ENCODE results near the gene VMA21.

VMA21 gene

GRCh38 chrX:151396825-151397740, at the start of gene VMA21:
Gene VMA21 (plus strand): TSS chrX:151397206. CDS start chrX:151397309, 103 bp downstream.
- H3K9me3 ChIP-seq (ENCODE audit: insufficient read depth, low read length), result no peaks in the 10 kb centered on the region
- peak within 1 kb of the TSS; percentile 96 for H3K4me3 ChIP-seq (ENCODE audit: insufficient read depth, low read length, poor library complexity, severe bottlenecking)
- H3K27me3 ChIP-seq (ENCODE audit: low read length), result no peaks in the 10 kb centered on the region
- peak within 1 kb of the TSS; percentile 73 for H2AFZ ChIP-seq (ENCODE audit: low read depth, low read length, severe bottlenecking)
- H4K20me1 ChIP-seq (ENCODE audit: low read depth, low read length), result peaks cover 22% of the 10 kb centered on the region; the same call in 1 of the 2 replicates
- H3K9me2 ChIP-seq (replicated peaks; ENCODE audit: insufficient read depth, low read length), result no peaks in the 10 kb centered on the region
- H3F3A ChIP-seq (ENCODE audit: insufficient read depth), result peaks cover 11% of the 10 kb centered on the region
- TF ChIP-seq CTCF (IDR thresholded peaks at IDR 0.05; ENCODE audit: insufficient read depth, low read length, poor library complexity, severe bottlenecking) (no peak), EZH2phosphoT487 (conservative IDR thresholded peaks at IDR 0.05; ENCODE audit: low read length) (no peak)
- peaks cover 50% of the 10 kb centered on the region for H3K79me2 ChIP-seq (ENCODE audit: insufficient read depth, low read length)
- H3K4me2 ChIP-seq (ENCODE audit: low read depth, low read length, poor library complexity, severe bottlenecking), result peak within 1 kb of the TSS; percentile 82
- H3K27ac ChIP-seq (ENCODE audit: low read depth, low read length), result peak within 1 kb of the TSS; percentile 91
- no peaks in the 10 kb centered on the region for H3K36me3 ChIP-seq (ENCODE audit: low read length)
- H3K9ac ChIP-seq (ENCODE audit: low read length), result peak within 1 kb of the TSS; percentile 93

DNA sequence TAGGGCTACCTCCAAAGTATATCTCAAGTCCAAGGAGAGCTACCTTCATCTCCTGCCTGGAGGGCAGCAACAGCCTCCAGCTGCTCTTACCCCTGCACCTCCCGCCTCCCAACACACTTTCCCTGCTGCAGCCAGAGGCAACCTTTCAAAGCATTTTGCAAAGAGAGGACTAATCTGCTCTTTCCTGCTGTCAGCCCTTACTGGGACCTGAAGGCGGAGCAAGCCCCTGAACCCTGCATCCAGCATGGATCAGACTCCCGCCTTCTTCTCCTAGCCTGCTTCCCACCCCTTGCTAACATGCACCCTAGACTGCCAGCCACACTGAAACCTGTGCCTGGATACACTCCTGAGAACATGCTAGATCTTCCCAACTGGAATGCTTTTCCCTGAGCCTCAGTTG, 37.7 kb upstream of the VMA21 start:
- no peaks in the 10 kb centered on the region for H3K36me3 ChIP-seq (ENCODE audit: low read length)
- TF ChIP-seq EZH2phosphoT487 (conservative IDR thresholded peaks at IDR 0.05; ENCODE audit: low read length), result no peak
- no peak for TF ChIP-seq CTCF (IDR thresholded peaks at IDR 0.05; ENCODE audit: insufficient read depth, low read length, poor library complexity, severe bottlenecking)
- no peaks in the 10 kb centered on the region for H3F3A ChIP-seq (ENCODE audit: insufficient read depth)
- H3K79me2 ChIP-seq (ENCODE audit: insufficient read depth, low read length), result no peaks in the 10 kb centered on the region
- H3K9me3 ChIP-seq (ENCODE audit: insufficient read depth, low read length), result no peaks in the 10 kb centered on the region
- no peak overlapping the region for H3K4me3 ChIP-seq (ENCODE audit: insufficient read depth, low read length, poor library complexity, severe bottlenecking)
- no peaks in the 10 kb centered on the region for H3K9me2 ChIP-seq (replicated peaks; ENCODE audit: insufficient read depth, low read length)
- no peaks in the 10 kb centered on the region for H3K27me3 ChIP-seq (ENCODE audit: low read length)
- no peaks in the 10 kb centered on the region for H4K20me1 ChIP-seq (ENCODE audit: low read depth, low read length)
- no peak overlapping the region for H3K4me2 ChIP-seq (ENCODE audit: low read depth, low read length, poor library complexity, severe bottlenecking)
- no peak overlapping the region for H2AFZ ChIP-seq (ENCODE audit: low read depth, low read length, severe bottlenecking)
- no peak overlapping the region for H3K9ac ChIP-seq (ENCODE audit: low read length)
- no peak overlapping the region for H3K27ac ChIP-seq (ENCODE audit: low read depth, low read length)

GRCh38 chrX:151359931-151360871, 36.8 kb upstream of the VMA21 start:
- no peaks in the 10 kb centered on the region for H3K36me3 ChIP-seq (ENCODE audit: low read length)

More at GRCh38 chrX:151359931-151360871, 36.8 kb upstream of the VMA21 start:
- Histone ChIP-seq H3K9me3 (ENCODE audit: insufficient read depth, low read length) (no peaks in the 10 kb centered on the region), H3K9me2 (replicated peaks; ENCODE audit: insufficient read depth, low read length) (no peaks in the 10 kb centered on the region), H3F3A (ENCODE audit: insufficient read depth) (no peaks in the 10 kb centered on the region), H3K4me2 (ENCODE audit: low read depth, low read length, poor library complexity, severe bottlenecking) (no peak overlapping the region), H4K20me1 (ENCODE audit: low read depth, low read length) (no peaks in the 10 kb centered on the region), H3K9ac (ENCODE audit: low read length) (no peak overlapping the region), H3K4me3 (ENCODE audit: insufficient read depth, low read length, poor library complexity, severe bottlenecking) (no peak overlapping the region), H3K27me3 (ENCODE audit: low read length) (no peaks in the 10 kb centered on the region), H3K27ac (ENCODE audit: low read depth, low read length) (no peak overlapping the region), H3K79me2 (ENCODE audit: insufficient read depth, low read length) (no peaks in the 10 kb centered on the region), H2AFZ (ENCODE audit: low read depth, low read length, severe bottlenecking) (no peak overlapping the region)
- TF ChIP-seq CTCF (IDR thresholded peaks at IDR 0.05; ENCODE audit: insufficient read depth, low read length, poor library complexity, severe bottlenecking), result peak; percentile 40
- TF ChIP-seq EZH2phosphoT487 (conservative IDR thresholded peaks at IDR 0.05; ENCODE audit: low read length), result no peak
